Adrenal gland (tissue), 5 donors: ENCODE results near the gene KMT5B.

ENCODE experiments used
- POLR2A ChIP-seq, 2 donors: fragments of 450-650 bp; IDR thresholded peaks; one replicate each; pipeline ENCODE4 v1.6.1; 2017; ENCODE audit warnings: antibody characterized with exemption in 2 of 2, mild to moderate bottlenecking in 2 of 2, moderate library complexity in 1 of 2
- TF ChIP-seq, protein P1 (sequence below), 6 experiments: fragments of 450-650 bp in 4 of 6; fragments of 200-600 bp in 2 of 6; sonication (generic) in 1 of 6; IDR thresholded peaks; 1 replicate in 5 of 6; 2 replicates in 1 of 6; pipeline versions ENCODE4 v1.5.1 to v1.8.0; 2016 to 2021; ENCODE audit warnings: antibody characterized with exemption in 6 of 6, mild to moderate bottlenecking in 2 of 6, moderate library complexity in 1 of 6
- donor health status: DM: no; HTN: no; CAD: no.

- TF ChIP-seq, protein P1, sequence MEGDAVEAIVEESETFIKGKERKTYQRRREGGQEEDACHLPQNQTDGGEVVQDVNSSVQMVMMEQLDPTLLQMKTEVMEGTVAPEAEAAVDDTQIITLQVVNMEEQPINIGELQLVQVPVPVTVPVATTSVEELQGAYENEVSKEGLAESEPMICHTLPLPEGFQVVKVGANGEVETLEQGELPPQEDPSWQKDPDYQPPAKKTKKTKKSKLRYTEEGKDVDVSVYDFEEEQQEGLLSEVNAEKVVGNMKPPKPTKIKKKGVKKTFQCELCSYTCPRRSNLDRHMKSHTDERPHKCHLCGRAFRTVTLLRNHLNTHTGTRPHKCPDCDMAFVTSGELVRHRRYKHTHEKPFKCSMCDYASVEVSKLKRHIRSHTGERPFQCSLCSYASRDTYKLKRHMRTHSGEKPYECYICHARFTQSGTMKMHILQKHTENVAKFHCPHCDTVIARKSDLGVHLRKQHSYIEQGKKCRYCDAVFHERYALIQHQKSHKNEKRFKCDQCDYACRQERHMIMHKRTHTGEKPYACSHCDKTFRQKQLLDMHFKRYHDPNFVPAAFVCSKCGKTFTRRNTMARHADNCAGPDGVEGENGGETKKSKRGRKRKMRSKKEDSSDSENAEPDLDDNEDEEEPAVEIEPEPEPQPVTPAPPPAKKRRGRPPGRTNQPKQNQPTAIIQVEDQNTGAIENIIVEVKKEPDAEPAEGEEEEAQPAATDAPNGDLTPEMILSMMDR (IDR thresholded peaks at IDR 0.05) = no peak
- no peak for TF ChIP-seq POLR2A (IDR thresholded peaks at IDR 0.05)
These were observed 105.4 kb downstream of the KMT5B start for GRCh38 chr11:68107689-68108088.
